GM12873 (cell line): Measurements from ENCODE around the gene RAB5B.

Experiments used
- TF ChIP-seq, protein P1 (sequence below): IDR thresholded peaks from 2 replicates; pipeline ENCODE4 v1.5.1; 2012; ENCODE audit warnings: low read depth, mild to moderate bottlenecking, moderate library complexity, low read length, control low read depth; ENCODE audit not compliant: insufficient read depth; ENCODE audit errors: missing control alignments

The RAB5B gene

DNA sequence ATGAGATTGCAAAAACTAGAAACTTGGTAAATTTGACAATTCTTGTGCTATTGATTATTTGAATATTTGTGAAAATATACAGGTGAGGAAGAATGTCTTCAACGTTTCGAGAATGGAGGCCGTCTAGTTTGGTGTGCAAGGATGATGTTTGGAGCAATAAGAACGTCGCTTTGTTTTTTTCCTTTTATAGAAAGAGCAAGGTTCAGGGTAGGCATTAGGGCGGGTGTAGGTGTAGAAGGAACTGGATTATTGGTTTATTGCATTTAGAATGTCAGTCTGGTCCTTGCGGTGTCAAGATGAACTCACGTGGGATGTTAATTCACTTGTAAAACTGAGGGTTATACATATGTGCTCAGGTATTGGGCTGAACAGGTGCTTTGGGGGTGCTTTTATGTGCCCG is 69.0 kb downstream of the RAB5B start:
- TF ChIP-seq, protein P1, sequence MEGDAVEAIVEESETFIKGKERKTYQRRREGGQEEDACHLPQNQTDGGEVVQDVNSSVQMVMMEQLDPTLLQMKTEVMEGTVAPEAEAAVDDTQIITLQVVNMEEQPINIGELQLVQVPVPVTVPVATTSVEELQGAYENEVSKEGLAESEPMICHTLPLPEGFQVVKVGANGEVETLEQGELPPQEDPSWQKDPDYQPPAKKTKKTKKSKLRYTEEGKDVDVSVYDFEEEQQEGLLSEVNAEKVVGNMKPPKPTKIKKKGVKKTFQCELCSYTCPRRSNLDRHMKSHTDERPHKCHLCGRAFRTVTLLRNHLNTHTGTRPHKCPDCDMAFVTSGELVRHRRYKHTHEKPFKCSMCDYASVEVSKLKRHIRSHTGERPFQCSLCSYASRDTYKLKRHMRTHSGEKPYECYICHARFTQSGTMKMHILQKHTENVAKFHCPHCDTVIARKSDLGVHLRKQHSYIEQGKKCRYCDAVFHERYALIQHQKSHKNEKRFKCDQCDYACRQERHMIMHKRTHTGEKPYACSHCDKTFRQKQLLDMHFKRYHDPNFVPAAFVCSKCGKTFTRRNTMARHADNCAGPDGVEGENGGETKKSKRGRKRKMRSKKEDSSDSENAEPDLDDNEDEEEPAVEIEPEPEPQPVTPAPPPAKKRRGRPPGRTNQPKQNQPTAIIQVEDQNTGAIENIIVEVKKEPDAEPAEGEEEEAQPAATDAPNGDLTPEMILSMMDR = no peak
